ENCODE results near the gene GLI2. TPM values are rescaled to one million over a fixed set of nuclear protein-coding genes. Genes with fewer than 3 reads are reported as not detected.

Gene GLI2
- polyA plus RNA-seq, 3 donors = not detected

- no peak for DNase-seq
- Mint-ChIP-seq H3K9me3 (peaks cover 0 to 14% (median 0%) of the 10 kb centered on the region in 7 donors), H3K27me3 (ENCODE audit: low read depth in 3 of 3) (peaks cover 82 to 96% (median 86%) of the 10 kb centered on the region in 3 donors), H3K36me3 (peaks cover 0 to 1% of the 10 kb centered on the region in 2 donors), H3K4me3 (peak overlapping the region in 1 of 2 donors; percentile 80), H3K4me1 (peaks cover 4% of the 10 kb centered on the region), H3K27ac (no peak overlapping the region)
- Histone ChIP-seq H3K4me2 (replicated peaks; ENCODE audit: extremely low read depth, low read length, poor library complexity, severe bottlenecking) (no peak overlapping the region), H4K20me1 (ENCODE audit: insufficient read depth, low read length) (no peaks in the 10 kb centered on the region), H3K79me2 (ENCODE audit: insufficient read depth, low read length) (no peaks in the 10 kb centered on the region), H3K27ac (ENCODE audit: low read depth in 1 of 2, low read length in 2 of 2) (no peak overlapping the region), H3K9me3 (replicated peaks in 1 of 2; ENCODE audit: control insufficient read depth in 1 of 2, insufficient read depth in 1 of 2, low read length in 2 of 2) (peaks cover 0 to 16% of the 10 kb centered on the region in 2 donors), H2AFZ (ENCODE audit: insufficient read depth, low read depth, low read length, poor library complexity, severe bottlenecking) (no peak overlapping the region), H3K36me3 (replicated peaks in 1 of 2; ENCODE audit: control insufficient read depth in 1 of 2, insufficient read depth in 2 of 2, low read length in 2 of 2) (no peaks in the 10 kb centered on the region), H3K9ac (ENCODE audit: insufficient read depth, low read length, poor library complexity, severe bottlenecking) (no peak overlapping the region), H3K4me1 (ENCODE audit: control insufficient read depth in 1 of 2, insufficient read depth in 2 of 2, low read length in 2 of 2) (peaks cover 0 to 6% of the 10 kb centered on the region in 2 donors), H3K4me3 (replicated peaks in 1 of 3; ENCODE audit: low read depth in 2 of 3, low read length in 3 of 3) (no peak overlapping the region), H3K27me3 (ENCODE audit: control insufficient read depth in 2 of 2, insufficient read depth in 2 of 2, low read length in 2 of 2) (peaks cover 69 to 92% of the 10 kb centered on the region in 2 donors)
- intact Hi-C loops (cut with micrococcal nuclease) = no loop called here
- no peak for TF ChIP-seq CTCF (IDR thresholded peaks at IDR 0.05)
- WGBS (ENCODE audit: insufficient coverage) = 21% methylated on average over 27 of the region's 37 CpGs
Observed at GRCh38 chr2:120737340-120738101, 1.9 kb downstream of the GLI2 start.

GRCh38 chr2:120738117-120738516 is 2.4 kb downstream of the GLI2 start:
- no peak for DNase-seq
- H3K36me3 ChIP-seq (replicated peaks in 1 of 2; ENCODE audit: control insufficient read depth in 1 of 2, insufficient read depth in 2 of 2, low read length in 2 of 2) = no peaks in the 10 kb centered on the region
- H3K9ac ChIP-seq (ENCODE audit: insufficient read depth, low read length, poor library complexity, severe bottlenecking) = no peak overlapping the region
- H4K20me1 ChIP-seq (ENCODE audit: insufficient read depth, low read length) = no peaks in the 10 kb centered on the region
- 86% methylated on average over 5 of the region's 7 CpGs for WGBS (ENCODE audit: insufficient coverage)
- peaks cover 0 to 16% of the 10 kb centered on the region in 2 donors for H3K9me3 ChIP-seq (replicated peaks in 1 of 2; ENCODE audit: control insufficient read depth in 1 of 2, insufficient read depth in 1 of 2, low read length in 2 of 2)
- H3K4me1 Mint-ChIP-seq = peaks cover 4% of the 10 kb centered on the region
- no peak overlapping the region for H3K27ac Mint-ChIP-seq
- H3K4me1 ChIP-seq (ENCODE audit: control insufficient read depth in 1 of 2, insufficient read depth in 2 of 2, low read length in 2 of 2) = peaks cover 0 to 6% of the 10 kb centered on the region in 2 donors
- no peaks in the 10 kb centered on the region for H3K79me2 ChIP-seq (ENCODE audit: insufficient read depth, low read length)
- H3K27me3 ChIP-seq (ENCODE audit: control insufficient read depth in 2 of 2, insufficient read depth in 2 of 2, low read length in 2 of 2) = peaks cover 74 to 93% of the 10 kb centered on the region in 2 donors
- H3K4me2 ChIP-seq (replicated peaks; ENCODE audit: extremely low read depth, low read length, poor library complexity, severe bottlenecking) = no peak overlapping the region
- H3K9me3 Mint-ChIP-seq = peaks cover 0 to 11% (median 0%) of the 10 kb centered on the region in 7 donors
- H3K4me3 Mint-ChIP-seq = peak overlapping the region in 1 of 2 donors; percentile 80
- no peak overlapping the region for H3K4me3 ChIP-seq (replicated peaks in 1 of 3; ENCODE audit: low read depth in 2 of 3, low read length in 3 of 3)
- peaks cover 0 to 1% of the 10 kb centered on the region in 2 donors for H3K36me3 Mint-ChIP-seq
- peaks cover 82 to 97% (median 86%) of the 10 kb centered on the region in 3 donors for H3K27me3 Mint-ChIP-seq (ENCODE audit: low read depth in 3 of 3)
- H3K27ac ChIP-seq (ENCODE audit: low read depth in 1 of 2, low read length in 2 of 2) = no peak overlapping the region
- no peak for TF ChIP-seq CTCF (IDR thresholded peaks at IDR 0.05)
- no peak overlapping the region for H2AFZ ChIP-seq (ENCODE audit: insufficient read depth, low read depth, low read length, poor library complexity, severe bottlenecking)
- intact Hi-C loops (cut with micrococcal nuclease) = no loop called here

Data from CD14-positive monocyte (primary cell).